Psoas muscle (tissue), 8 donors: ENCODE results near the gene FOXE1. TPM values are rescaled to one million over a fixed set of nuclear protein-coding genes. Genes with fewer than 3 reads are reported as not detected.

ENCODE experiments used
- ATAC-seq, 4 donors: fragments of 200-7000 bp; cut with Tn5 transposase; one replicate each; pipeline ENCODE4 v1.9.1; 2020; ENCODE audit warnings: moderate library complexity in 3 of 4, mild to moderate bottlenecking in 2 of 4
- DNase-seq, 2 donors: peaks; one replicate each; pipeline ENCODE4 v3.0.0-alpha.2; 2020
- H3K27ac ChIP-seq: fragments of 200-600 bp; one replicate; pipeline ENCODE4 v1.8.0; 2022
- H3K27me3 ChIP-seq, 3 donors: fragments of 200-600 bp in 1 of 3; one replicate each; pipeline versions ENCODE4 v1.6.1 to v1.8.0; 2013 to 2022; ENCODE audit warnings: low read length in 2 of 3, mild to moderate bottlenecking in 2 of 3, moderate library complexity in 1 of 3; ENCODE audit not compliant: insufficient read depth in 3 of 3
- H3K36me3 ChIP-seq, 2 donors: fragments of 200-600 bp in 1 of 2; one replicate each; pipeline versions ENCODE4 v1.6.1 to v1.8.0; 2013 to 2022; ENCODE audit warnings: low read depth in 1 of 2, mild to moderate bottlenecking in 1 of 2, moderate library complexity in 1 of 2; ENCODE audit not compliant: insufficient read depth in 1 of 2
- H3K4me1 ChIP-seq: fragments of 200-600 bp; one replicate; pipeline ENCODE4 v1.8.0; 2022
- H3K4me3 ChIP-seq: fragments of 200-600 bp; one replicate; pipeline ENCODE4 v1.8.0; 2022; ENCODE audit warnings: mild to moderate bottlenecking
- H3K9me3 ChIP-seq: fragments of 200-600 bp; one replicate; pipeline ENCODE4 v1.8.0; 2022
- CTCF ChIP-seq: fragments of 200-600 bp; IDR thresholded peaks from one replicate; pipeline ENCODE4 v1.8.0; 2022; ENCODE audit warnings: antibody characterized with exemption
- WGBS, 3 donors: extraction: QIAGEN DNeasy Blood & Tissue Kit; methylation state at CpG; one replicate each; pipeline versions ENCODE4 v1.1.6 to v1.1.7; 2013; 5-methylcytosine and 5-hydroxymethylcytosine counted together
- intact Hi-C, 2 donors: fragments of 100-400 bp; cut with DNase I; formaldehyde crosslinking; loops; one replicate each; pipeline versions ENCODE4 v1.11.0 to v1.14.2; 2022
- polyA plus RNA-seq, 3 donors: library from polyadenylated mRNA; stranded (reverse); fragments of 200-250 nt; gene quantifications; one replicate each; pipeline ENCODE4 v1.2.3, GENCODE V29; 2013
- total RNA-seq, 4 donors: library from RNA; stranded (reverse); fragmentation: NEBNext Ultra II Directional in 2 of 4; extraction: Animal tissue kit (Norgen Biotek cat#: 25700) in 2 of 4; gene quantifications; one replicate each; pipeline versions ENCODE4 v1.2.1 to v1.2.4, GENCODE V29; 2021 to 2023
- donor health status: healthy with polysubstance abuse.
- donor health status: DM: no; HTN: no; CAD: no; lungs with moderate emphysema.
- donor health status: Bipolar disorder and iron deficiency.
- donor health status: healthy.
- donor health status: DM: yes; HTN: yes; CAD: no.
- donor health status: DM: no; HTN: no; CAD: no.
- donor health status: DM: no; HTN: no; CAD: no.
- donor health status: DM: yes; HTN: yes; CAD: no.

Gene FOXE1
- total and polyA plus RNA-seq, 7 donors: not detected

- H3K27ac ChIP-seq: no peak overlapping the region
- no peak for TF ChIP-seq CTCF
- 65 to 71% (median 69%) methylated on average over 7 of the region's 7 CpGs for WGBS, 3 donors
- no peaks in the 10 kb centered on the region for H3K36me3 ChIP-seq
- no peaks in the 10 kb centered on the region for H3K4me1 ChIP-seq
- no peak for ATAC-seq
- intact Hi-C loops: loop anchor here in 1 of 2 donors (10.0 kb wide), 1 partner anchor 59 kb away; no protein-coding TSS in a partner anchor
- peaks cover 10% of the 10 kb centered on the region for H3K9me3 ChIP-seq
- H3K27me3 ChIP-seq: peaks cover 0 to 64% (median 15%) of the 10 kb centered on the region in 3 donors
- no peak for DNase-seq
- H3K4me3 ChIP-seq: no peak overlapping the region
Observed at GRCh38 chr9:97863314-97863713, 10.3 kb downstream of the FOXE1 start.

GRCh38 chr9:97864396-97864795, 11.4 kb downstream of the FOXE1 start:
- ATAC-seq (no peak), DNase-seq (no peak)
- no peak overlapping the region for H3K4me3 ChIP-seq
- no peaks in the 10 kb centered on the region for H3K4me1 ChIP-seq
- H3K27me3 ChIP-seq: peaks cover 0 to 54% (median 8%) of the 10 kb centered on the region in 3 donors
- WGBS, 3 donors: 59 to 78% (median 66%) methylated on average over 1 of the region's 1 CpG
- peaks cover 10% of the 10 kb centered on the region for H3K9me3 ChIP-seq
- no peak overlapping the region for H3K27ac ChIP-seq
- no peak for TF ChIP-seq CTCF
- H3K36me3 ChIP-seq: no peaks in the 10 kb centered on the region
- intact Hi-C loops: loop anchor here in 1 of 2 donors (10.0 kb wide), 1 partner anchor 60 kb away; no protein-coding TSS in a partner anchor

- intact Hi-C loops: loop anchor here in 1 of 2 donors (10.0 kb wide), 1 partner anchor 61 kb away; no protein-coding TSS in a partner anchor
- no peak for ATAC-seq
- H3K36me3 ChIP-seq: no peaks in the 10 kb centered on the region
Observed at GRCh38 chr9:97866300-97866699, 13.3 kb downstream of the FOXE1 start.

GRCh38 chr9:97866848-97867247, 13.8 kb downstream of the FOXE1 start:
- H3K9me3 ChIP-seq: peaks cover 10% of the 10 kb centered on the region
- ATAC-seq (no peak), DNase-seq (no peak)
- peaks cover 0 to 31% (median 1%) of the 10 kb centered on the region in 3 donors for H3K27me3 ChIP-seq
- no peak for TF ChIP-seq CTCF
- no peak overlapping the region for H3K4me3 ChIP-seq
- H3K27ac ChIP-seq: no peak overlapping the region
- H3K4me1 ChIP-seq: no peaks in the 10 kb centered on the region
- intact Hi-C loops: loop anchor here in 1 of 2 donors (10.0 kb wide), 1 partner anchor 62 kb away; no protein-coding TSS in a partner anchor
- no peaks in the 10 kb centered on the region for H3K36me3 ChIP-seq

More at GRCh38 chr9:97866300-97866699, 13.3 kb downstream of the FOXE1 start:
- TF ChIP-seq CTCF: no peak
- Histone ChIP-seq H3K27me3 (peaks cover 0 to 36% (median 4%) of the 10 kb centered on the region in 3 donors), H3K27ac (no peak overlapping the region), H3K4me3 (no peak overlapping the region), H3K4me1 (no peaks in the 10 kb centered on the region), H3K9me3 (peaks cover 10% of the 10 kb centered on the region)
- DNase-seq: no peak
- WGBS, 3 donors: 98 to 100% (median 100%) methylated on average over 1 of the region's 1 CpG

GRCh38 chr9:97868859-97869258, 15.8 kb downstream of the FOXE1 start:
- TF ChIP-seq CTCF: no peak
- 66 to 81% (median 75%) methylated on average over 3 of the region's 3 CpGs for WGBS, 3 donors
- DNase-seq (no peak), ATAC-seq (no peak)
- no peak overlapping the region for H3K27ac ChIP-seq
- H3K36me3 ChIP-seq: no peaks in the 10 kb centered on the region
- intact Hi-C loops: loop anchor here in 1 of 2 donors (10.0 kb wide), 1 partner anchor 64 kb away; no protein-coding TSS in a partner anchor
- peaks cover 10% of the 10 kb centered on the region for H3K9me3 ChIP-seq
- peaks cover 0 to 26% (median 0%) of the 10 kb centered on the region in 3 donors for H3K27me3 ChIP-seq
- H3K4me3 ChIP-seq: no peak overlapping the region
- no peaks in the 10 kb centered on the region for H3K4me1 ChIP-seq
